HEK293T (cell line): ENCODE results near the gene ESR2.

Source experiments
- ARNT ChIP-seq: fragments of 450-650 bp; IDR thresholded peaks from 2 replicates; pipeline ENCODE4 v1.6.1; 2017; ENCODE audit warnings: mild to moderate bottlenecking
- BHLHE40 ChIP-seq: fragments of 450-650 bp; IDR thresholded peaks from 2 replicates; pipeline ENCODE4 v1.6.1; 2016; ENCODE audit warnings: mild to moderate bottlenecking, moderate library complexity, borderline replicate concordance
- ELF4 ChIP-seq: fragments of 450-650 bp; IDR thresholded peaks from 2 replicates; pipeline ENCODE4 v1.6.1; 2017; ENCODE audit warnings: antibody characterized with exemption
- FOXA1 ChIP-seq: fragments of 450-650 bp; IDR thresholded peaks from 2 replicates; pipeline ENCODE4 v1.6.1; 2016; ENCODE audit warnings: mild to moderate bottlenecking
- FOXK2 ChIP-seq: fragments of 450-650 bp; IDR thresholded peaks from 2 replicates; pipeline ENCODE4 v1.6.1; 2016; ENCODE audit warnings: mild to moderate bottlenecking
- FOXM1 ChIP-seq: fragments of 450-650 bp; IDR thresholded peaks from 2 replicates; pipeline ENCODE4 v1.6.1; 2017; ENCODE audit warnings: mild to moderate bottlenecking, borderline replicate concordance
- HDGF ChIP-seq: fragments of 450-650 bp; IDR thresholded peaks from 2 replicates; pipeline ENCODE4 v1.6.1; 2017; ENCODE audit warnings: antibody characterized with exemption, borderline replicate concordance
- LEF1 ChIP-seq: fragments of 450-650 bp; IDR thresholded peaks from 2 replicates; pipeline ENCODE4 v1.6.1; 2017; ENCODE audit warnings: mild to moderate bottlenecking, borderline replicate concordance
- NFRKB ChIP-seq: fragments of 450-650 bp; IDR thresholded peaks from 2 replicates; pipeline ENCODE4 v1.6.1; 2016; ENCODE audit warnings: mild to moderate bottlenecking, moderate library complexity
- SP1 ChIP-seq: fragments of 450-650 bp; IDR thresholded peaks from 2 replicates; pipeline ENCODE4 v1.6.1; 2017
- SUZ12 ChIP-seq: fragments of 450-650 bp; IDR thresholded peaks from 2 replicates; pipeline ENCODE4 v1.6.1; 2016; ENCODE audit warnings: mild to moderate bottlenecking
- TARDBP ChIP-seq: fragments of 450-650 bp; IDR thresholded peaks from 2 replicates; pipeline ENCODE4 v1.6.1; 2016
- ZNF384 ChIP-seq: fragments of 450-650 bp; IDR thresholded peaks from 2 replicates; pipeline ENCODE4 v1.6.1; 2016
- TF ChIP-seq, protein P1 (sequence below): fragments of 450-650 bp; IDR thresholded peaks from 2 replicates; pipeline ENCODE4 v1.6.1; 2016

DNA sequence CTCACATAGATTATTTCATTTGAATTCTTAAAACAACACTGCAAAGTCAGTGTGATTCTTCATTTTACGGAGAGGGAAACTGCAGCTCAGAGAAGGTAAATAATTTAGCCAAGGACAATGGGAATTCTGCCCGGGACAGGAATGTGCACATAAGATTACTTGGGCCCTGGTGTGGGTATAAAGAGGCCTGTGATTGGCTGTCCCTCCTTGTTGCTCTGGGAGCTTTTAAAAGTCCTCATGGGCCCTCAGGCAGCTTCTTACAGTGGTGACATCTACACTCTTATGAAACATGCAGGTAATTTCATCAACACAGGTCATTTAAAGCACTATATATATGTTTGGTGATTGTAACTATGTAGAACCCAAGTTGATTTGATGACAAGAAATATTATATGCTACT lies 100.3 kb downstream of the ESR2 start:
- TF ChIP-seq FOXA1 (no peak), ELF4 (no peak), ARNT (no peak), BHLHE40 (no peak), TARDBP (no peak), HDGF (no peak), SUZ12 (no peak), NFRKB (no peak), SP1 (no peak), LEF1 (no peak), FOXM1 (no peak), ZNF384 (no peak), FOXK2 (no peak)
- TF ChIP-seq, protein P1, sequence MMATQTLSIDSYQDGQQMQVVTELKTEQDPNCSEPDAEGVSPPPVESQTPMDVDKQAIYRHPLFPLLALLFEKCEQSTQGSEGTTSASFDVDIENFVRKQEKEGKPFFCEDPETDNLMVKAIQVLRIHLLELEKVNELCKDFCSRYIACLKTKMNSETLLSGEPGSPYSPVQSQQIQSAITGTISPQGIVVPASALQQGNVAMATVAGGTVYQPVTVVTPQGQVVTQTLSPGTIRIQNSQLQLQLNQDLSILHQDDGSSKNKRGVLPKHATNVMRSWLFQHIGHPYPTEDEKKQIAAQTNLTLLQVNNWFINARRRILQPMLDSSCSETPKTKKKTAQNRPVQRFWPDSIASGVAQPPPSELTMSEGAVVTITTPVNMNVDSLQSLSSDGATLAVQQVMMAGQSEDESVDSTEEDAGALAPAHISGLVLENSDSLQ, result no peak
